Measurements from ENCODE around the gene PGBD5.

- TF ChIP-seq CTCF (IDR thresholded peaks at IDR 0.05; ENCODE audit: poor library complexity) (no peak), EZH2 (IDR thresholded peaks at IDR 0.05; ENCODE audit: borderline replicate concordance) (no peak), EZH2phosphoT487 (IDR thresholded peaks at IDR 0.05; ENCODE audit: low read depth, severe bottlenecking, unreplicated experiment) (no peak)
These were observed 18.8 kb downstream of the PGBD5 start for GRCh38 chr1:230407351-230407750.
